GM23338 (cell line): Measurements from ENCODE around the gene USF2.

ENCODE experiments used
- CREB1 ChIP-seq: fragments of 250-450 bp; sonication (Bioruptor Pico); IDR thresholded peaks from 2 replicates; pipeline ENCODE4 v1.5.0; 2020; ENCODE audit warnings: low read depth, mild to moderate bottlenecking, moderate library complexity
- EZH2 ChIP-seq: fragments of 200-600 bp; sonication (generic); IDR thresholded peaks from one replicate; pipeline ENCODE4 v1.8.0; 2017; ENCODE audit warnings: antibody characterized with exemption, mild to moderate bottlenecking, low read depth; ENCODE audit not compliant: unreplicated experiment
- EZH2phosphoT487 ChIP-seq: fragments of 200-600 bp; sonication (generic); IDR thresholded peaks from one replicate; pipeline ENCODE4 v1.8.1; 2018; ENCODE audit warnings: antibody characterized with exemption; ENCODE audit not compliant: unreplicated experiment
- JUNB ChIP-seq: IDR thresholded peaks from one replicate; pipeline ENCODE4 v1.6.1; 2016; ENCODE audit warnings: antibody characterized with exemption; ENCODE audit not compliant: unreplicated experiment
- POLR2AphosphoS5 ChIP-seq: IDR thresholded peaks from 2 replicates; pipeline ENCODE4 v1.6.1; 2016; ENCODE audit warnings: antibody characterized with exemption, low read depth
- REST ChIP-seq: IDR thresholded peaks from one replicate; pipeline ENCODE4 v1.6.1; 2018; ENCODE audit warnings: antibody characterized with exemption; ENCODE audit not compliant: unreplicated experiment
- ZNF114 ChIP-seq: fragments of 250-450 bp; sonication (Bioruptor Pico); IDR thresholded peaks from 2 replicates; pipeline ENCODE4 v1.5.0; 2020; ENCODE audit warnings: mild to moderate bottlenecking, moderate library complexity
- ZNF331 ChIP-seq: fragments of 250-450 bp; sonication (Bioruptor Pico); IDR thresholded peaks from 2 replicates; pipeline ENCODE4 v1.5.0; 2020; ENCODE audit warnings: low read depth, mild to moderate bottlenecking, moderate library complexity
- TF ChIP-seq, protein P1 (sequence below), 2 experiments: fragments of 200-600 bp in 1 of 2; sonication (generic) in 1 of 2; conservative IDR thresholded peaks; 2 replicates each; pipeline versions ENCODE4 v1.5.1 to v1.6.1; 2016 to 2017; ENCODE audit warnings: antibody characterized with exemption in 2 of 2, low read depth in 2 of 2, mild to moderate bottlenecking in 2 of 2, moderate library complexity in 1 of 2
- TF ChIP-seq, protein P2 (sequence below): fragments of 250-450 bp; sonication (Bioruptor Pico); IDR thresholded peaks from 2 replicates; pipeline ENCODE4 v1.5.0; 2020; ENCODE audit warnings: mild to moderate bottlenecking, moderate library complexity

GRCh38 chr19:35296644-35297514 lies 28.1 kb downstream of the USF2 start:
- no peak for TF ChIP-seq POLR2AphosphoS5
- TF ChIP-seq, protein P1, sequence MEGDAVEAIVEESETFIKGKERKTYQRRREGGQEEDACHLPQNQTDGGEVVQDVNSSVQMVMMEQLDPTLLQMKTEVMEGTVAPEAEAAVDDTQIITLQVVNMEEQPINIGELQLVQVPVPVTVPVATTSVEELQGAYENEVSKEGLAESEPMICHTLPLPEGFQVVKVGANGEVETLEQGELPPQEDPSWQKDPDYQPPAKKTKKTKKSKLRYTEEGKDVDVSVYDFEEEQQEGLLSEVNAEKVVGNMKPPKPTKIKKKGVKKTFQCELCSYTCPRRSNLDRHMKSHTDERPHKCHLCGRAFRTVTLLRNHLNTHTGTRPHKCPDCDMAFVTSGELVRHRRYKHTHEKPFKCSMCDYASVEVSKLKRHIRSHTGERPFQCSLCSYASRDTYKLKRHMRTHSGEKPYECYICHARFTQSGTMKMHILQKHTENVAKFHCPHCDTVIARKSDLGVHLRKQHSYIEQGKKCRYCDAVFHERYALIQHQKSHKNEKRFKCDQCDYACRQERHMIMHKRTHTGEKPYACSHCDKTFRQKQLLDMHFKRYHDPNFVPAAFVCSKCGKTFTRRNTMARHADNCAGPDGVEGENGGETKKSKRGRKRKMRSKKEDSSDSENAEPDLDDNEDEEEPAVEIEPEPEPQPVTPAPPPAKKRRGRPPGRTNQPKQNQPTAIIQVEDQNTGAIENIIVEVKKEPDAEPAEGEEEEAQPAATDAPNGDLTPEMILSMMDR (conservative IDR thresholded peaks at IDR 0.05; ENCODE audit: low read depth in 2 of 2): no peak
- TF ChIP-seq REST: no peak
- TF ChIP-seq EZH2phosphoT487: no peak
- TF ChIP-seq EZH2: no peak
- TF ChIP-seq, protein P2, sequence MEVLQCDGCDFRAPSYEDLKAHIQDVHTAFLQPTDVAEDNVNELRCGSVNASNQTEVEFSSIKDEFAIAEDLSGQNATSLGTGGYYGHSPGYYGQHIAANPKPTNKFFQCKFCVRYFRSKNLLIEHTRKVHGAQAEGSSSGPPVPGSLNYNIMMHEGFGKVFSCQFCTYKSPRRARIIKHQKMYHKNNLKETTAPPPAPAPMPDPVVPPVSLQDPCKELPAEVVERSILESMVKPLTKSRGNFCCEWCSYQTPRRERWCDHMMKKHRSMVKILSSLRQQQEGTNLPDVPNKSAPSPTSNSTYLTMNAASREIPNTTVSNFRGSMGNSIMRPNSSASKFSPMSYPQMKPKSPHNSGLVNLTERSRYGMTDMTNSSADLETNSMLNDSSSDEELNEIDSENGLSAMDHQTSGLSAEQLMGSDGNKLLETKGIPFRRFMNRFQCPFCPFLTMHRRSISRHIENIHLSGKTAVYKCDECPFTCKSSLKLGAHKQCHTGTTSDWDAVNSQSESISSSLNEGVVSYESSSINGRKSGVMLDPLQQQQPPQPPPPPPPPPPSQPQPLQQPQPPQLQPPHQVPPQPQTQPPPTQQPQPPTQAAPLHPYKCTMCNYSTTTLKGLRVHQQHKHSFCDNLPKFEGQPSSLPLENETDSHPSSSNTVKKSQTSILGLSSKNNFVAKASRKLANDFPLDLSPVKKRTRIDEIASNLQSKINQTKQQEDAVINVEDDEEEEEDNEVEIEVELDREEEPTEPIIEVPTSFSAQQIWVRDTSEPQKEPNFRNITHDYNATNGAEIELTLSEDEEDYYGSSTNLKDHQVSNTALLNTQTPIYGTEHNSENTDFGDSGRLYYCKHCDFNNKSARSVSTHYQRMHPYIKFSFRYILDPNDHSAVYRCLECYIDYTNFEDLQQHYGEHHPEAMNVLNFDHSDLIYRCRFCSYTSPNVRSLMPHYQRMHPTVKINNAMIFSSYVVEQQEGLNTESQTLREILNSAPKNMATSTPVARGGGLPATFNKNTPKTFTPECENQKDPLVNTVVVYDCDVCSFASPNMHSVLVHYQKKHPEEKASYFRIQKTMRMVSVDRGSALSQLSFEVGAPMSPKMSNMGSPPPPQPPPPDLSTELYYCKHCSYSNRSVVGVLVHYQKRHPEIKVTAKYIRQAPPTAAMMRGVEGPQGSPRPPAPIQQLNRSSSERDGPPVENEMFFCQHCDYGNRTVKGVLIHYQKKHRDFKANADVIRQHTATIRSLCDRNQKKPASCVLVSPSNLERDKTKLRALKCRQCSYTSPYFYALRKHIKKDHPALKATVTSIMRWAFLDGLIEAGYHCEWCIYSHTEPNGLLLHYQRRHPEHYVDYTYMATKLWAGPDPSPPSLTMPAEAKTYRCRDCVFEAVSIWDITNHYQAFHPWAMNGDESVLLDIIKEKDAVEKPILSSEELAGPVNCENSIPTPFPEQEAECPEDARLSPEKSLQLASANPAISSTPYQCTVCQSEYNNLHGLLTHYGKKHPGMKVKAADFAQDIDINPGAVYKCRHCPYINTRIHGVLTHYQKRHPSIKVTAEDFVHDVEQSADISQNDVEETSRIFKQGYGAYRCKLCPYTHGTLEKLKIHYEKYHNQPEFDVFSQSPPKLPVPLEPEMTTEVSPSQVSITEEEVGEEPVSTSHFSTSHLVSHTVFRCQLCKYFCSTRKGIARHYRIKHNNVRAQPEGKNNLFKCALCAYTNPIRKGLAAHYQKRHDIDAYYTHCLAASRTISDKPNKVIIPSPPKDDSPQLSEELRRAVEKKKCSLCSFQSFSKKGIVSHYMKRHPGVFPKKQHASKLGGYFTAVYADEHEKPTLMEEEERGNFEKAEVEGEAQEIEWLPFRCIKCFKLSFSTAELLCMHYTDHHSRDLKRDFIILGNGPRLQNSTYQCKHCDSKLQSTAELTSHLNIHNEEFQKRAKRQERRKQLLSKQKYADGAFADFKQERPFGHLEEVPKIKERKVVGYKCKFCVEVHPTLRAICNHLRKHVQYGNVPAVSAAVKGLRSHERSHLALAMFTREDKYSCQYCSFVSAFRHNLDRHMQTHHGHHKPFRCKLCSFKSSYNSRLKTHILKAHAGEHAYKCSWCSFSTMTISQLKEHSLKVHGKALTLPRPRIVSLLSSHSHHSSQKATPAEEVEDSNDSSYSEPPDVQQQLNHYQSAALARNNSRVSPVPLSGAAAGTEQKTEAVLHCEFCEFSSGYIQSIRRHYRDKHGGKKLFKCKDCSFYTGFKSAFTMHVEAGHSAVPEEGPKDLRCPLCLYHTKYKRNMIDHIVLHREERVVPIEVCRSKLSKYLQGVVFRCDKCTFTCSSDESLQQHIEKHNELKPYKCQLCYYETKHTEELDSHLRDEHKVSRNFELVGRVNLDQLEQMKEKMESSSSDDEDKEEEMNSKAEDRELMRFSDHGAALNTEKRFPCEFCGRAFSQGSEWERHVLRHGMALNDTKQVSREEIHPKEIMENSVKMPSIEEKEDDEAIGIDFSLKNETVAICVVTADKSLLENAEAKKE (CRISPR knock-in tag): no peak
- no peak for TF ChIP-seq JUNB
- no peak for TF ChIP-seq CREB1 (CRISPR knock-in tag)
- TF ChIP-seq ZNF331 (CRISPR knock-in tag): no peak
- no peak for TF ChIP-seq ZNF114
